ENCODE measurements around the gene CERS6. TPM values are rescaled to one million over a fixed set of nuclear protein-coding genes. Genes with fewer than 3 reads are reported as not detected.

Gene CERS6
- total RNA-seq, 1 donor from 2014 or later: 30.8 TPM

- Histone ChIP-seq H3K4me3 (ENCODE audit: low read length in 3 of 3) (no peak overlapping the region), H3K27ac (ENCODE audit: low read depth, low read length) (no peak overlapping the region), H3K4me1 (ENCODE audit: control insufficient read depth in 3 of 3, insufficient read depth in 3 of 3, low read length in 3 of 3) (no peaks in the 10 kb centered on the region), H3K9me3 (ENCODE audit: control insufficient read depth in 3 of 3, low read length in 3 of 3) (peaks cover 0 to 3% (median 0%) of the 10 kb centered on the region in 3 donors), H3K9ac (ENCODE audit: low read depth in 1 of 3, low read length in 3 of 3) (no peak overlapping the region), H3K36me3 (ENCODE audit: control insufficient read depth in 3 of 3, insufficient read depth in 3 of 3, low read length in 3 of 3) (peaks cover 0 to 3% (median 0%) of the 10 kb centered on the region in 3 donors), H3K27me3 (ENCODE audit: control insufficient read depth in 3 of 3, insufficient read depth in 3 of 3, low read length in 3 of 3) (no peaks in the 10 kb centered on the region)
Observed at GRCh38 chr2:168538133-168538532, 82.1 kb downstream of the CERS6 start.

GRCh38 chr2:168538534-168538933 lies 82.5 kb downstream of the CERS6 start:
- no peak overlapping the region for H3K9ac ChIP-seq (ENCODE audit: low read depth in 1 of 3, low read length in 3 of 3)
- peaks cover 0 to 3% (median 0%) of the 10 kb centered on the region in 3 donors for H3K9me3 ChIP-seq (ENCODE audit: control insufficient read depth in 3 of 3, low read length in 3 of 3)
- peaks cover 0 to 3% (median 0%) of the 10 kb centered on the region in 3 donors for H3K36me3 ChIP-seq (ENCODE audit: control insufficient read depth in 3 of 3, insufficient read depth in 3 of 3, low read length in 3 of 3)
- H3K27me3 ChIP-seq (ENCODE audit: control insufficient read depth in 3 of 3, insufficient read depth in 3 of 3, low read length in 3 of 3): no peaks in the 10 kb centered on the region
- no peaks in the 10 kb centered on the region for H3K4me1 ChIP-seq (ENCODE audit: control insufficient read depth in 3 of 3, insufficient read depth in 3 of 3, low read length in 3 of 3)
- no peak overlapping the region for H3K4me3 ChIP-seq (ENCODE audit: low read length in 3 of 3)
- H3K27ac ChIP-seq (ENCODE audit: low read depth, low read length): no peak overlapping the region

DNA sequence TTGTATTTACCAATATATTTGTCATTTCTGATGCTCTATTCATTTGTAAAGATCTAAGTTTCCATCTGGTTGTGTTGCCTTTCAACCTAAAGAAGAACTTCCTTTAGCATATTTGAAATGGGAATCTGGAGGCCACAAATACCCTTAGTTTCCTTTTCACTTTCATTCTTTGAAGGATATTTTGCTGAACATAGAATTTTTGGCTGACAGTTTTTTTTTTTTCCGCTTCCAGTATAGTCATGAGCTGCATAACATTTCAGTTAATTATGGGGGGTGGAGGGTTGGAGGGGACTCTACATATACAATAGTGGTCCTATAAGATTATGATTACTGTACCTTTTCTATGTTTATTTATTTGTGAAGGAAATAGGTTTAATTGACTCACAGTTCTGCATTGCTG lies 83.9 kb downstream of the CERS6 start:
- no peak overlapping the region for H3K4me3 ChIP-seq (ENCODE audit: low read length in 3 of 3)
- no peak overlapping the region for H3K9ac ChIP-seq (ENCODE audit: low read depth in 1 of 3, low read length in 3 of 3)
- no peaks in the 10 kb centered on the region for H3K27me3 ChIP-seq (ENCODE audit: control insufficient read depth in 3 of 3, insufficient read depth in 3 of 3, low read length in 3 of 3)
- peaks cover 0 to 3% (median 0%) of the 10 kb centered on the region in 3 donors for H3K9me3 ChIP-seq (ENCODE audit: control insufficient read depth in 3 of 3, low read length in 3 of 3)
- H3K27ac ChIP-seq (ENCODE audit: low read depth, low read length): no peak overlapping the region
- no peaks in the 10 kb centered on the region for H3K4me1 ChIP-seq (ENCODE audit: control insufficient read depth in 3 of 3, insufficient read depth in 3 of 3, low read length in 3 of 3)
- peaks cover 0 to 3% (median 0%) of the 10 kb centered on the region in 3 donors for H3K36me3 ChIP-seq (ENCODE audit: control insufficient read depth in 3 of 3, insufficient read depth in 3 of 3, low read length in 3 of 3)

- Histone ChIP-seq H3K9ac (ENCODE audit: low read depth in 1 of 3, low read length in 3 of 3) (no peak overlapping the region), H3K27ac (ENCODE audit: low read depth, low read length) (no peak overlapping the region), H3K4me1 (ENCODE audit: control insufficient read depth in 3 of 3, insufficient read depth in 3 of 3, low read length in 3 of 3) (peaks cover 0 to 4% (median 2%) of the 10 kb centered on the region in 3 donors), H3K9me3 (ENCODE audit: control insufficient read depth in 3 of 3, low read length in 3 of 3) (peaks cover 0 to 3% (median 0%) of the 10 kb centered on the region in 3 donors), H3K4me3 (ENCODE audit: low read length in 3 of 3) (no peak overlapping the region), H3K36me3 (ENCODE audit: control insufficient read depth in 3 of 3, insufficient read depth in 3 of 3, low read length in 3 of 3) (peaks cover 0 to 3% (median 0%) of the 10 kb centered on the region in 3 donors), H3K27me3 (ENCODE audit: control insufficient read depth in 3 of 3, insufficient read depth in 3 of 3, low read length in 3 of 3) (no peaks in the 10 kb centered on the region)
Observed at GRCh38 chr2:168541858-168542257, 85.8 kb downstream of the CERS6 start.

- no peak overlapping the region for H3K27ac ChIP-seq (ENCODE audit: low read depth, low read length)
Observed at GRCh38 chr2:168543037-168543436, 87.0 kb downstream of the CERS6 start.

DNA sequence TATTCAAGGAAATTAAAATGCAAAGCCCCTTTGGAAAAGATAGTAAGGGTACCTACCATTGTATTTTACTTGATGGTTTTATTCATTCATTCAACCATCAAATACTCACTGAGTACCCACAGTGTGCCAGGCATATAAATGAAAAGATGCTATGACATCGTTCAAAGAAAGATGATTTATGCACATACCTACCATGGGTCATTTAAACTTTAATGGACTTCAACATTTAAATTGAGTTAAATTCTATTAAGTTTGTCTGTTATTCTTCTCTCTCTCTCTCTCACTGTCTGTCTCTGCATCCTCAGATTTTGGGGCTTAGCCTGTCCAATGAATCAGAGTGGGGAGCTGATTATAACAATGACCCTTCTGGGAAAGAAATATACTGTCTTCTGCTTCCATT lies 87.9 kb downstream of the CERS6 start:
- no peak overlapping the region for H3K27ac ChIP-seq (ENCODE audit: low read depth, low read length)
- H3K4me3 ChIP-seq (ENCODE audit: low read length in 3 of 3): no peak overlapping the region

More at GRCh38 chr2:168543037-168543436, 87.0 kb downstream of the CERS6 start:
- Histone ChIP-seq H3K36me3 (ENCODE audit: control insufficient read depth in 3 of 3, insufficient read depth in 3 of 3, low read length in 3 of 3) (peaks cover 0 to 3% (median 0%) of the 10 kb centered on the region in 3 donors), H3K4me1 (ENCODE audit: control insufficient read depth in 3 of 3, insufficient read depth in 3 of 3, low read length in 3 of 3) (peaks cover 0 to 4% (median 2%) of the 10 kb centered on the region in 3 donors), H3K9ac (ENCODE audit: low read depth in 1 of 3, low read length in 3 of 3) (no peak overlapping the region), H3K27me3 (ENCODE audit: control insufficient read depth in 3 of 3, insufficient read depth in 3 of 3, low read length in 3 of 3) (no peaks in the 10 kb centered on the region), H3K4me3 (ENCODE audit: low read length in 3 of 3) (no peak overlapping the region), H3K9me3 (ENCODE audit: control insufficient read depth in 3 of 3, low read length in 3 of 3) (peaks cover 0 to 3% (median 0%) of the 10 kb centered on the region in 3 donors)

GRCh38 chr2:168545439-168546082 lies 89.5 kb downstream of the CERS6 start:
- H3K27ac ChIP-seq (ENCODE audit: low read depth, low read length): no peak overlapping the region
- H3K9ac ChIP-seq (ENCODE audit: low read depth in 1 of 3, low read length in 3 of 3): no peak overlapping the region

More for the DNA sequence above, 87.9 kb downstream of the CERS6 start:
- Histone ChIP-seq H3K9me3 (ENCODE audit: control insufficient read depth in 3 of 3, low read length in 3 of 3) (peaks cover 0 to 3% (median 0%) of the 10 kb centered on the region in 3 donors), H3K9ac (ENCODE audit: low read depth in 1 of 3, low read length in 3 of 3) (no peak overlapping the region), H3K27me3 (ENCODE audit: control insufficient read depth in 3 of 3, insufficient read depth in 3 of 3, low read length in 3 of 3) (no peaks in the 10 kb centered on the region), H3K36me3 (ENCODE audit: control insufficient read depth in 3 of 3, insufficient read depth in 3 of 3, low read length in 3 of 3) (peaks cover 0 to 3% (median 0%) of the 10 kb centered on the region in 3 donors), H3K4me1 (ENCODE audit: control insufficient read depth in 3 of 3, insufficient read depth in 3 of 3, low read length in 3 of 3) (peaks cover 0 to 4% (median 2%) of the 10 kb centered on the region in 3 donors)

DNA sequence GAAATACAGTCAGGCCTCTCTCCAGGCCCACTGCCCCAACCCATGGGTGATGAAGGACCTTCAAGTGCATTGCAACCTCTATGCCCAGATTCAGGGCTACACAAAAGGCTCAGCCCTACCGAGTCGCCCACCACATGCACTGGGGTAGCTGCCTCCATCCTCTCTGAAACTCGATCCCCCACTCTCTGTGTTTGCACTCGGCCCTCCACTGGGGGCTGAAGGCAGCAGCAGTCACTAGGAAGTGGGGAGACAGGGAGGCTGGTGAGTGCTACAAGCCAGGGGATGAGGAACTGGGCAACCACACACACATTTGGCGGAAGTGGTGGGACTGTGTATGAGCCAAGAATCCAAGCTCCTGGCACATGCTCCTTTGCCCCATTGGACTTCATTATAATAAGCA lies 94.6 kb downstream of the CERS6 start:
- Histone ChIP-seq H3K9me3 (ENCODE audit: control insufficient read depth in 3 of 3, low read length in 3 of 3) (no peaks in the 10 kb centered on the region), H3K4me3 (ENCODE audit: low read length in 3 of 3) (no peak overlapping the region), H3K36me3 (ENCODE audit: control insufficient read depth in 3 of 3, insufficient read depth in 3 of 3, low read length in 3 of 3) (no peaks in the 10 kb centered on the region), H3K27ac (ENCODE audit: low read depth, low read length) (no peak overlapping the region), H3K27me3 (ENCODE audit: control insufficient read depth in 3 of 3, insufficient read depth in 3 of 3, low read length in 3 of 3) (no peaks in the 10 kb centered on the region), H3K9ac (ENCODE audit: low read depth in 1 of 3, low read length in 3 of 3) (no peak overlapping the region), H3K4me1 (ENCODE audit: control insufficient read depth in 3 of 3, insufficient read depth in 3 of 3, low read length in 3 of 3) (peaks cover 0 to 1% (median 0%) of the 10 kb centered on the region in 3 donors)

More at GRCh38 chr2:168545439-168546082, 89.5 kb downstream of the CERS6 start:
- Histone ChIP-seq H3K36me3 (ENCODE audit: control insufficient read depth in 3 of 3, insufficient read depth in 3 of 3, low read length in 3 of 3) (no peaks in the 10 kb centered on the region), H3K4me1 (ENCODE audit: control insufficient read depth in 3 of 3, insufficient read depth in 3 of 3, low read length in 3 of 3) (peaks cover 0 to 4% (median 2%) of the 10 kb centered on the region in 3 donors), H3K27me3 (ENCODE audit: control insufficient read depth in 3 of 3, insufficient read depth in 3 of 3, low read length in 3 of 3) (no peaks in the 10 kb centered on the region), H3K9me3 (ENCODE audit: control insufficient read depth in 3 of 3, low read length in 3 of 3) (no peaks in the 10 kb centered on the region), H3K4me3 (ENCODE audit: low read length in 3 of 3) (no peak overlapping the region)

GRCh38 chr2:168552450-168552856 lies 96.4 kb downstream of the CERS6 start:
- Histone ChIP-seq H3K27ac (ENCODE audit: low read depth, low read length) (no peak overlapping the region), H3K9me3 (ENCODE audit: control insufficient read depth in 3 of 3, low read length in 3 of 3) (no peaks in the 10 kb centered on the region), H3K27me3 (ENCODE audit: control insufficient read depth in 3 of 3, insufficient read depth in 3 of 3, low read length in 3 of 3) (no peaks in the 10 kb centered on the region), H3K9ac (ENCODE audit: low read depth in 1 of 3, low read length in 3 of 3) (no peak overlapping the region), H3K4me1 (ENCODE audit: control insufficient read depth in 3 of 3, insufficient read depth in 3 of 3, low read length in 3 of 3) (no peaks in the 10 kb centered on the region), H3K4me3 (ENCODE audit: low read length in 3 of 3) (no peak overlapping the region), H3K36me3 (ENCODE audit: control insufficient read depth in 3 of 3, insufficient read depth in 3 of 3, low read length in 3 of 3) (no peaks in the 10 kb centered on the region)

DNA sequence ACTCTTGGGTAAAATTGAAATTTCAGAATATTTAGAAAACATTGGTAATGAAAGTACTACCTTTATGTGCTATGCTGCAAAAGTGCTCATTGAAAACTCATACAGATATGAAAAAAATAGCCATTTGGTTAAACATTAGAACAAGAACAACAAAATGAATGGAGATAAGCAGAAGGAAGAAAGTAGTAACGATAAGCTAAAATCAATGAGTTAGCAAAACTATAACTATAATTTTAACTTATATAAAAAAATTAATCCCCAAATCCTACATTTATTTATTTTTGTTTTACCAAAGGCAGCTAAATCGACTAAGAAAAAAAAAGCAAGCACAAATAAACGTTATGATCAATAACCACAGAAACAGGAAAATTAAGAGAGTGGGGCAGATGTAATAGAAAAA lies 99.2 kb downstream of the CERS6 start:
- Histone ChIP-seq H3K9ac (ENCODE audit: low read depth in 1 of 3, low read length in 3 of 3) (no peak overlapping the region), H3K4me3 (ENCODE audit: low read length in 3 of 3) (no peak overlapping the region), H3K36me3 (ENCODE audit: control insufficient read depth in 3 of 3, insufficient read depth in 3 of 3, low read length in 3 of 3) (no peaks in the 10 kb centered on the region), H3K27ac (ENCODE audit: low read depth, low read length) (no peak overlapping the region), H3K27me3 (ENCODE audit: control insufficient read depth in 3 of 3, insufficient read depth in 3 of 3, low read length in 3 of 3) (no peaks in the 10 kb centered on the region), H3K4me1 (ENCODE audit: control insufficient read depth in 3 of 3, insufficient read depth in 3 of 3, low read length in 3 of 3) (no peaks in the 10 kb centered on the region), H3K9me3 (ENCODE audit: control insufficient read depth in 3 of 3, low read length in 3 of 3) (no peaks in the 10 kb centered on the region)

Data from skeletal muscle tissue (tissue), 4 donors.